K562 (cell line): ENCODE measurements around the gene CLIC1. TPM values are rescaled to one million over a fixed set of nuclear protein-coding genes. Genes with fewer than 3 reads are reported as not detected.

ENCODE experiments used
- FIP1L1 ChIP-seq: fragments of 200-400 bp; formaldehyde crosslinking; IDR thresholded peaks from 2 replicates; pipeline ENCODE4 v1.6.1; 2018; ENCODE audit warnings: mild to moderate bottlenecking, low read depth, low read length; ENCODE audit not compliant: poor library complexity, severe bottlenecking
- GABPA ChIP-seq: fragments of 200-800 bp; sonication (Bioruptor generic); conservative IDR thresholded peaks from 2 replicates; pipeline ENCODE4 v1.6.1; 2016; ENCODE audit warnings: low read depth, missing genetic modification characterization, missing compliant biosample characterization
- HDAC8 ChIP-seq: fragments of 450-650 bp; IDR thresholded peaks from 2 replicates; pipeline ENCODE4 v1.6.1; 2016; ENCODE audit warnings: mild to moderate bottlenecking, missing genetic modification characterization, moderate library complexity, missing compliant biosample characterization
- HOXB6 ChIP-seq: fragments of 250-450 bp; sonication (Bioruptor Pico); IDR thresholded peaks from 2 replicates; pipeline ENCODE4 v1.5.1; 2022; ENCODE audit warnings: mild to moderate bottlenecking, borderline replicate concordance
- KAT2B ChIP-seq: IDR thresholded peaks from one replicate; pipeline ENCODE4 v1.6.1; 2012; ENCODE audit warnings: low read depth, mild to moderate bottlenecking, control low read depth, inconsistent platforms, low read length, moderate library complexity
- MAZ ChIP-seq, 2 experiments: fragments of 450-650 bp in 1 of 2; sonication (generic) in 1 of 2; formaldehyde crosslinking; IDR thresholded peaks in 1 of 2; conservative IDR thresholded peaks in 1 of 2; 2 replicates each; pipeline versions ENCODE4 v1.4.0 to v1.5.0; 2020; ENCODE audit warnings: mild to moderate bottlenecking in 1 of 2, missing genetic modification reagents in 1 of 2
- NR2C1 ChIP-seq, 2 experiments: fragments of 450-650 bp; IDR thresholded peaks; 2 replicates each; pipeline ENCODE4 v1.6.1; 2017; ENCODE audit warnings: mild to moderate bottlenecking in 2 of 2, antibody characterized with exemption in 1 of 2, inconsistent platforms in 1 of 2, missing compliant biosample characterization in 1 of 2, missing genetic modification characterization in 1 of 2
- NR4A1 ChIP-seq, 2 experiments: fragments of 250-450 bp in 1 of 2; fragments of 450-650 bp in 1 of 2; sonication (Bioruptor Pico) in 1 of 2; IDR thresholded peaks; 2 replicates each; pipeline versions ENCODE4 v1.4.0 to v1.6.1; 2016 to 2020; ENCODE audit warnings: mild to moderate bottlenecking in 2 of 2, missing compliant biosample characterization in 1 of 2, missing genetic modification characterization in 1 of 2, moderate library complexity in 1 of 2
- PHB2 ChIP-seq: fragments of 450-650 bp; IDR thresholded peaks from 2 replicates; pipeline ENCODE4 v1.6.1; 2017; ENCODE audit warnings: low read depth
- PPARD ChIP-seq: fragments of 250-450 bp; sonication (Bioruptor Pico); IDR thresholded peaks from 2 replicates; pipeline ENCODE4 v1.8.0; 2022; ENCODE audit warnings: inconsistent platforms, mild to moderate bottlenecking, moderate library complexity
- SMARCB1 ChIP-seq: IDR thresholded peaks from 2 replicates; pipeline ENCODE4 v1.6.1; 2011; ENCODE audit warnings: improper control_type of control experiment, low read depth; ENCODE audit not compliant: insufficient read length
- SUPT5H ChIP-seq: fragments of 450-650 bp; IDR thresholded peaks from 2 replicates; pipeline ENCODE4 v1.6.1; 2016
- ZFP36 ChIP-seq: fragments of 150-350 bp; IDR thresholded peaks from 2 replicates; pipeline ENCODE4 v1.6.1; 2018; ENCODE audit warnings: low read length, low read depth; ENCODE audit not compliant: partially characterized antibody
- ZNF780A ChIP-seq: fragments of 250-450 bp; sonication (Bioruptor Pico); IDR thresholded peaks from 2 replicates; pipeline ENCODE4 v1.5.0; 2021; ENCODE audit warnings: mild to moderate bottlenecking
- polyA plus RNA-seq, 8 experiments: library from polyadenylated mRNA; depleted of rRNA in 4 of 8; stranded (reverse) in 5 of 8; unstranded in 3 of 8; fragments of >200 nt; fragmentation: Nextera tagmentation in 2 of 8; fragmentation: Illumina TruSeq in 1 of 8; extraction: Ambion mirVana in 2 of 8; extraction: Trizol in 1 of 8; gene quantifications; 2 replicates each; pipeline versions ENCODE4 v1.2.1 to v1.2.3, GENCODE V29; 2011 to 2014; ENCODE audit warnings: inconsistent platforms in 1 of 8, missing spikeins in 1 of 8
- total RNA-seq, 7 experiments: library from RNA; depleted of rRNA in 6 of 7; stranded (reverse); fragments of >200 nt in 6 of 7; fragmentation: Illumina TruSeq in 2 of 7; extraction: Trizol in 2 of 7; gene quantifications; 2 replicates each; pipeline versions ENCODE4 v1.2.1 to v1.2.3, GENCODE V29; 2011 to 2021; ENCODE audit warnings: low replicate concordance in 1 of 7
- TF ChIP-seq, protein P1 (sequence below): fragments of 450-650 bp; formaldehyde crosslinking; IDR thresholded peaks from 2 replicates; pipeline ENCODE4 v1.4.0; 2022; ENCODE audit warnings: missing genetic modification characterization
- TF ChIP-seq, protein P2 (sequence below): sonication (generic); formaldehyde crosslinking; IDR thresholded peaks from 2 replicates; pipeline ENCODE4 v1.8.1; 2022; ENCODE audit warnings: missing genetic modification reagents
- TF ChIP-seq, protein P3 (sequence below), 2 experiments: fragments of 450-650 bp in 1 of 2; sonication (generic) in 1 of 2; formaldehyde crosslinking in 1 of 2; IDR thresholded peaks in 1 of 2; conservative IDR thresholded peaks in 1 of 2; 2 replicates each; pipeline versions ENCODE4 v1.6.1 to v1.8.1; 2016 to 2023; ENCODE audit warnings: mild to moderate bottlenecking in 2 of 2, moderate library complexity in 2 of 2, inconsistent platforms in 1 of 2, missing genetic modification reagents in 1 of 2
- TF ChIP-seq, protein P4 (sequence below), 2 experiments: fragments of 450-650 bp; IDR thresholded peaks; 2 replicates each; pipeline ENCODE4 v1.6.1; 2016

The CLIC1 gene
- total and polyA plus RNA-seq, 9 of the 15 experiments (the other 6 are each of a cell fraction or from before 2014, with no cell fraction given): 1,267 to 2,419 (median 1,808) TPM

DNA sequence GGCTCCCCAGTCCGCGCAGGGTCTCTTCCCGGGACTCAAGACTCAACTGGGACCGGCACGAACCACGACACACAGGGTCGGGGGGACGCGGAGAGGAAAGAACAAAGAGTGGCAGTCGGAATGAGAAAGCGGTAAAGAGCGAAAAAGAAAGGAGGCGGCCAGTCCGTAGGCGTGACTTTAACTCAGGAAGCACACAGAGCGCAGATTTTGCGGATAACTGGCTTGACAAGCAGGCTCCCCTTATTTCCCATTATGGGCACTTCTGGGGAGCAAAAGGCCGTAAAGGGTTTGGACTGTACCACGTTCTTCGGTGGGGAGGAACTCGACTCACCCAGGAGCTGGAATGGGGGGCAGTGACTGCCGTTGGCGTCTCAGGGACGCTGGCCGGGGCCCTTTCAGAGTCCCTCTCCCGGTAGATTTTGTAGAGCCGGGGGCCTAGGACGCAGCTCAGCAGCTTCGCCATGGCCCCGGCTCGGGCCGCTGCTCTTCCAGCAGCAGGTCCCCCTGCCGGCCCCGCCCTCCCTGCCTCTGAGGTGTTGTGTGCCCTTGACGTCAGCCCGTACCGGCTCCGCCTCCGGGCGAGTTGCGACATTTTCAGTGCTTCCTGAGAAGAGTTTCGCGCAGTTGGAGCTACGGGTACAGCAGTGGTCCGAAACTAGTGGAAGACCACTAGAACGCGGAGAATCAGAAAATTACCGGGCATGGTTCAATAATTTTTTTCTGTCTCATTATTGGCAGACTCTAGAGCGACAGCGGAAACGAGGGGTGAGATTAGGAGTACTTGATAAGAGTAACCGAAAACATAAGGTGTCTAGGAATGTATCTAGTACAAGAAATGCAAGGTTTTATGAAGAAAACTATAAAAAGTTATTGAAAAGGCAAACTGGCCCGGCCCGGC, 33.3 kb downstream of the CLIC1 start, which contains the start of gene ABHD16A (continued):
- peak; percentile 80 for TF ChIP-seq GABPA (tag)
- peak; percentile 76; the same call in 1 of the 2 replicates for TF ChIP-seq NR4A1 (CRISPR knock-in tag; IDR thresholded peaks at IDR 0.05)
- no peak for TF ChIP-seq NR4A1 (tag; IDR thresholded peaks at IDR 0.05)
- no peak for TF ChIP-seq ZNF780A (CRISPR knock-in tag)
- no peak for TF ChIP-seq PPARD (CRISPR knock-in tag)
- TF ChIP-seq, protein P1, sequence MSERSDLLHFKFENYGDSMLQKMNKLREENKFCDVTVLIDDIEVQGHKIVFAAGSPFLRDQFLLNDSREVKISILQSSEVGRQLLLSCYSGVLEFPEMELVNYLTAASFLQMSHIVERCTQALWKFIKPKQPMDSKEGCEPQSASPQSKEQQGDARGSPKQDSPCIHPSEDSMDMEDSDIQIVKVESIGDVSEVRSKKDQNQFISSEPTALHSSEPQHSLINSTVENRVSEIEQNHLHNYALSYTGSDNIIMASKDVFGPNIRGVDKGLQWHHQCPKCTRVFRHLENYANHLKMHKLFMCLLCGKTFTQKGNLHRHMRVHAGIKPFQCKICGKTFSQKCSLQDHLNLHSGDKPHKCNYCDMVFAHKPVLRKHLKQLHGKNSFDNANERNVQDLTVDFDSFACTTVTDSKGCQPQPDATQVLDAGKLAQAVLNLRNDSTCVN (CRISPR knock-in tag): 0 out of 2 replicates have a peak, but pooled peaks have one; percentile 16
- TF ChIP-seq, protein P2, sequence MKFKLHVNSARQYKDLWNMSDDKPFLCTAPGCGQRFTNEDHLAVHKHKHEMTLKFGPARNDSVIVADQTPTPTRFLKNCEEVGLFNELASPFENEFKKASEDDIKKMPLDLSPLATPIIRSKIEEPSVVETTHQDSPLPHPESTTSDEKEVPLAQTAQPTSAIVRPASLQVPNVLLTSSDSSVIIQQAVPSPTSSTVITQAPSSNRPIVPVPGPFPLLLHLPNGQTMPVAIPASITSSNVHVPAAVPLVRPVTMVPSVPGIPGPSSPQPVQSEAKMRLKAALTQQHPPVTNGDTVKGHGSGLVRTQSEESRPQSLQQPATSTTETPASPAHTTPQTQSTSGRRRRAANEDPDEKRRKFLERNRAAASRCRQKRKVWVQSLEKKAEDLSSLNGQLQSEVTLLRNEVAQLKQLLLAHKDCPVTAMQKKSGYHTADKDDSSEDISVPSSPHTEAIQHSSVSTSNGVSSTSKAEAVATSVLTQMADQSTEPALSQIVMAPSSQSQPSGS (CRISPR knock-in tag): 0 out of 2 replicates have a peak, but pooled peaks have one; percentile 43
- TF ChIP-seq PHB2: no peak; the same call in 1 of the 2 replicates
- TF ChIP-seq FIP1L1: peak; percentile 63
- TF ChIP-seq HDAC8 (tag): peak; percentile 44; the same call in 1 of the 2 replicates
- TF ChIP-seq, protein P3, sequence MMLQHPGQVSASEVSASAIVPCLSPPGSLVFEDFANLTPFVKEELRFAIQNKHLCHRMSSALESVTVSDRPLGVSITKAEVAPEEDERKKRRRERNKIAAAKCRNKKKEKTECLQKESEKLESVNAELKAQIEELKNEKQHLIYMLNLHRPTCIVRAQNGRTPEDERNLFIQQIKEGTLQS (IDR thresholded peaks at IDR 0.05): peak; percentile 93
- TF ChIP-seq, protein P3 (CRISPR knock-in tag; conservative IDR thresholded peaks at IDR 0.05): no peak
- peak; percentile 80 for TF ChIP-seq SMARCB1
- peak; percentile 94 to 99 for TF ChIP-seq MAZ (CRISPR knock-in tag; conservative IDR thresholded peaks at IDR 0.05 in 1 of 2, IDR thresholded peaks at IDR 0.05 in 1 of 2)
- TF ChIP-seq ZFP36: no peak
- TF ChIP-seq SUPT5H: peak; percentile 97
- no peak for TF ChIP-seq HOXB6 (CRISPR knock-in tag)
- TF ChIP-seq KAT2B: peak; percentile 10
- TF ChIP-seq, protein P4, sequence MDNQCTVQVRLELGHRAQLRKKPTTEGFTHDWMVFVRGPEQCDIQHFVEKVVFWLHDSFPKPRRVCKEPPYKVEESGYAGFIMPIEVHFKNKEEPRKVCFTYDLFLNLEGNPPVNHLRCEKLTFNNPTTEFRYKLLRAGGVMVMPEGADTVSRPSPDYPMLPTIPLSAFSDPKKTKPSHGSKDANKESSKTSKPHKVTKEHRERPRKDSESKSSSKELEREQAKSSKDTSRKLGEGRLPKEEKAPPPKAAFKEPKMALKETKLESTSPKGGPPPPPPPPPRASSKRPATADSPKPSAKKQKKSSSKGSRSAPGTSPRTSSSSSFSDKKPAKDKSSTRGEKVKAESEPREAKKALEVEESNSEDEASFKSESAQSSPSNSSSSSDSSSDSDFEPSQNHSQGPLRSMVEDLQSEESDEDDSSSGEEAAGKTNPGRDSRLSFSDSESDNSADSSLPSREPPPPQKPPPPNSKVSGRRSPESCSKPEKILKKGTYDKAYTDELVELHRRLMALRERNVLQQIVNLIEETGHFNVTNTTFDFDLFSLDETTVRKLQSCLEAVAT (IDR thresholded peaks at IDR 0.05): peak; percentile 66 to 95; a peak in 2 of 4 replicates
- no peak for TF ChIP-seq NR2C1 (IDR thresholded peaks at IDR 0.05)
- TF ChIP-seq NR2C1 (tag; IDR thresholded peaks at IDR 0.05): no peak
